HG02588 (cell line): ENCODE results near the gene WDR46.
A peak's percentile ranks its signal among the peaks of the same experiment; 100 is the strongest.

ENCODE experiments used
- ATAC-seq: cut with Tn5 transposase; IDR thresholded peaks from one replicate; pipeline ENCODE4 v1.9.1; 2021; ENCODE audit warnings: mild to moderate bottlenecking, moderate library complexity; ENCODE audit not compliant: unreplicated experiment

Gene WDR46

GRCh38 chr6:33314515-33314942, 25.5 kb upstream of the WDR46 start:
- ATAC-seq, result no peak

GRCh38 chr6:33313709-33314514, 24.9 kb upstream of the WDR46 start, which contains the start of gene TAPBP:
Gene TAPBP (minus strand): TSS chr6:33314078. CDS start chr6:33314041, 37 bp downstream.
- ATAC-seq, result peak; percentile 33

- ATAC-seq, result peak; percentile 7
Measured at GRCh38 chr6:33313105-33313708, 24.2 kb upstream of the WDR46 start.

- peak; percentile 29 for ATAC-seq
Measured at GRCh38 chr6:33312361-33313104, 23.5 kb upstream of the WDR46 start.

- no peak for ATAC-seq
Measured at GRCh38 chr6:33306356-33306755, 17.3 kb upstream of the WDR46 start.

DNA sequence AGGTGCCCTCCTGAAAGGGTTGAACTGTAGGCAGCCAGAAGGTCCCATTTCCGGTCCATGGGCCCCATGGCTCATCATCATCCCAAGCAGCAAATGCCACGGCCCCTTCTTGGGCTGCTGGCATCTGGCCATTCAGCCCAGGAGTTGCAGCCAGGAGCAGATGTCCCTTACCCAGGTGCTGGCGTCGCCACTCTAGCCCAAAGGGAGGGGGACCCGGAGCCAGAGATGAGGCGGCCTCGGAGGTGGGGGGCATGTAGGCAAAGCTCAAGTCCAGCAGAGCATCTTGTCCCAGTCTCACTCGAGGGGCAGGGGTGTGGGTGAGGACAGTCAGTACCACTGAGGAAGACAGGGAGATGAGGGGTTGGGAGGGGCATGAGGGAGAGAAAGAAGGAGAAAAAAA, 16.0 kb upstream of the WDR46 start:
- ATAC-seq, result no peak

GRCh38 chr6:33304216-33304615, 15.2 kb upstream of the WDR46 start:
- ATAC-seq, result no peak

DNA sequence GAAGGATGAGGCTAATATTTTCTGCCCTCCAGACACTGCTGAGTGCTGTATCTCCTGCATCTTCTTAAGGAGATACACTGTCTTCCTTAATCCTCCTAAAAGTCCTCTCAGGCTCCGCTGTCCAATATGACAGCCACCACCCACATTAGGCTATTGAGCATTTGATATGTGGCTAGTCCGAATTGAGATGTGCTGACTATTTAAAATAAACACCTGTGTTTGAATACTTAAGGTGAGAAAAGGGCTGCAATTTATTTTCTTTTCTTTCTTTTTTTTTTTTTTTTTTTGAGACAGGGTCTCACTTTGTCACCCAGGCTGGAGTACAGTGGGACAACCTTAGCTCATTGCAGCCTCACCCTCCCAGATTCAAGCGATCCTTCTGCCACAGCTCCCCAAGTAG, 12.8 kb upstream of the WDR46 start:
- ATAC-seq, result no peak

DNA sequence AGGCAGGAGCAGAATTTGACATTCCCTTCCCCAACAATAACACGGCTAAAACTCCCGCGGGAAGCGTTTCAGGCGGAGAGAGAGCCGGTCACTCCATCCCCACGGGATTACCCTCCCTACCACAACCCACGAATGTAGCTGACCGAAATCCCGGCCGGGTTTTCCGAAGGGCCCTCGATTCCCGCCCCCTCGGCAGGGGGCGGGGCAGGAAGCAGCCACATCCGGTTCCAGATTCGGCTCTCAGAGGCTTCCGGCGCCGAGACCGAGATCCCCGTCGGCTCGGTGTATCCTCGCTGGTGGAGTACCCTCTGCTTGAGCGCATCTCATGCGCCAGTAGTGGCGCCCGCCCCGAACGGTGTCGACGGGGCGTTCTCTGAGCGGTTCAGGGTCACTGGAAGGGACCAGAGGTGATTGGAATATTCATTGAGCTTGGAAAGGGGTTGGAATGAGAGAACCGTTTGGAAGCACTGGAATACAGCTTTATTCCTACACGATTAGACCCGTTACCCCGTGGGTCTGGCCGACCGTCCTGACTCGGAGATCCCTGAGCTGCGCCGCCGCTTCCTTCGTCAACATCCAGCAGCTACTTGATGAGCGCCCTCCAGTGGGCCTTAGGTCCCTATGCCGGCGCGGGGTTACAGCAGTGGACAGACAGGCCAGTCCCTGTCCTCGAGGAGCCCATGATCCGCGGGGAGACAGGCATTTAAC, 10.4 kb upstream of the WDR46 start:
- ATAC-seq, result peak; percentile 75

- peak; percentile 16 for ATAC-seq
Measured at GRCh38 chr6:33298773-33299236, 9.8 kb upstream of the WDR46 start, which contains the start of gene RGL2. Gene RGL2 (minus strand): TSS chr6:33298942. CDS start chr6:33298610, 332 bp downstream.

GRCh38 chr6:33297956-33298772, 9.1 kb upstream of the WDR46 start:
- no peak for ATAC-seq

GRCh38 chr6:33297406-33297955, 8.4 kb upstream of the WDR46 start:
- ATAC-seq, result no peak

GRCh38 chr6:33296797-33297405, 7.9 kb upstream of the WDR46 start:
- no peak for ATAC-seq

- no peak for ATAC-seq
Measured at GRCh38 chr6:33295621-33296369, 6.8 kb upstream of the WDR46 start.

DNA sequence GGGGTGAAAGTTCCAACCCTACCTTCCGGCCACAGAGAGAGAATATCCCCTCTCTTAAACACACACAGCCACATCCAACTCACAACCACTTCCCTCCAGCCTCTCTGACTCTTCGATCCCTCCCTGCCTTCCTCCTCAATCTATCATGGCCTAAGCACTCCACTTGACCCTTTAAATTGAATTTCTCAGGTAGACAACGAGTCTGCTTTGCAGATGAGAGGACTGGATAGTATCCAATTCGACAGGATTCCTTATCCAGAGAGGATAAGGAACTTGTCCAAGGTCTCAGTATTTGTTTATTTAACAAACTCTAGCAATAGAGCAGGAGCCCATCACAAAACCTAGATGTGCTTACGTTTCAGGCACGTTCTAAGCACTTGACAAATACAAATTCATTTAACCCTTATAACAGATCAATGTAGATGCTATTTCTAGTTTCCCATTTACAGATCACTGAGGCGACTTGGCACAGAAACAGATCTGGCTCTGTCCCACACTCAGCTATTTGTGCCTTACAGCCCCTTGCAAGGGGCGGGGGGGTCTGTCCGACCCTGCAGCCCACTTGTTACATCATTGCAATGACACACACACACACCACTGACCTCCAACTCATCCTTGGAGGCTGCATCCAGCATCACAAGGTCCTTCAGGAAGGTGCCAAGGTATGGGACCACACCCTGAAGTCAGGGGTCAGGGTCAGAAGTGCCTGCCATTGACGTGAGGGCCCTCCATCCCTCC, 5.2 kb upstream of the WDR46 start:
- ATAC-seq, result no peak

DNA sequence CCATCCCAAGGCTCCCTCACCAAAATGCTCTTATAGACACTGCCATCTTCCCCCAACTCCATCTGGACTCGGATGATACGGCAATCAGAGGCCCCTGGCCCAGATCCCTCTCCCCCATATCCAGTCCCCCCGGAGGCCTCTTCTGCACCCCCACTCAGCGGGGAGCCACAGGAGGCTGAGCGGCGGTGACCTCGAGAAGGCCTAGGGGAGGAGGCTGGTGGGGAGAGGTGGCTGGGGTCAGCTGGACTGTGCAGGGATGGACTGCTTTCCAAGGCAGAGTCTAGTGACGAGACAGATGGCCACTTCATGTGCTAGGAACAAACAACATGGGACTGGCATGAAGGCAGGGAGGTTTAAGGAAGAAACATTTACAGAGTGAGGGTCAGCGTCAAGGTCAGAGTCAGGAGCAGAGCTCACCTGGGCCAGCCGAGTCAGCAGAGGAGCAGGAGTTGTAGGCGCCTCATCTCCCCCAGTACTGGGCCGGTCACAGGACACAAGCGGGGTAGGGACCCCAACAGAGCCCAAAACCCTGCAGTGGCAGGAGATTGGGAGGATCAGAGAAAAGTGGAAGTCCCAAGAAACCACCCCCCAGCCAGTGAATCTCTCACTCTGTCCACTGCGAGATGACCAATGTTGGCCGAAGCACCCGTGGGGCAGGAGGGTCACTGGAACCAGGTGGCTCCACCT, 4.1 kb upstream of the WDR46 start:
- no peak for ATAC-seq

DNA sequence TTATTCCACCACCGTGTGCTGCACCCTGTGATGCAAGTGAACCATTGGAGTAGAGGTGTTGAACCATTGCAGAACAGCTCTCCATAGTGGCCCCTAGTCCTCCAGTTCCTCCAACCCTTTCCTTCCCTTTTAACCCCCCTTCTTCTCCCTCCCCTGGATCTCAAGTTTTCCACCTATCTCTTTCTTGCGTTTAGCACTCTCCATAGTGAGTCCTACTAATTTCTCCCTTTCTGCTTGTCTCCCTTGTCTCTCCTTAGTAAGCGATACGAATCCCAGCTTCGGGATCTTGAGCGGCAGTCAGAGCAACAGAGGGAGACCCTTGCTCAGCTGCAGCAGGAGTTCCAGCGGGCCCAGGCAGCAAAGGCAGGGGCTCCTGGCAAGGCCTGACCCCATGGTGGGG, 1.4 kb upstream of the WDR46 start:
- no peak for ATAC-seq
